ENCODE measurements around the gene FEZF1.

DNA sequence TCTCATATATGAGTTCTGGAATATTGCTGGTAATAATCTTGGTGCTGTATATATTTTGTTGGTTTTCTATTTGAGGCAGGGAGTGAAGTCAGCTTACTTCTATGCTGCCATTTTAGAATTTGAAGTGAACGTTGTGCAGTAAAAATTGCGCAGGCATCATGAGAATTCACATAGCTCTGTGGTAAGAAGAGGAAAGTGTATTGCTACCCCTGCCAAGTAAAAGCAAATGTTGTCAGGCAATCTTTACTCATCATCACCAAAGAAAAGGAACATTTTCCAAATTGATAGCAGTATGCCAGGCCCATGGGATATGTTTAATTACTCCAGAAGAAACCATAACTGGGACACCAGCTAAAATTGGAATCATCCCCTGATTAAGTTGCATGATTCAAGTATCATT is 13.4 kb downstream of the FEZF1 start:
- TF ChIP-seq POLR2A (IDR thresholded peaks at IDR 0.05; ENCODE audit: extremely low read depth, insufficient read length) = no peak
- no peak for TF ChIP-seq CTCF (IDR thresholded peaks at IDR 0.05; ENCODE audit: low read depth, low read length)
